Measurements from ENCODE around the gene TNFRSF19.
"Not testable (repeated sequence)": the region's sequence is repeated elsewhere in the genome, so short reads cannot be mapped to it uniquely, and the experiment has no call there.

The TNFRSF19 gene

GRCh38 chr13:23654111-23655110 lies 84.2 kb downstream of the TNFRSF19 start:
- no peak for DNase-seq (ENCODE audit: low read depth in 2 of 2)

GRCh38 chr13:23655321-23655720 lies 85.1 kb downstream of the TNFRSF19 start:
- no peak for DNase-seq (ENCODE audit: low read depth in 2 of 2)

GRCh38 chr13:23656637-23657371 lies 86.6 kb downstream of the TNFRSF19 start:
- no peak for DNase-seq (ENCODE audit: low read depth in 2 of 2)

- no peak for DNase-seq (ENCODE audit: low read depth in 2 of 2)
These were observed 88.8 kb downstream of the TNFRSF19 start for GRCh38 chr13:23658929-23659541.

- DNase-seq (ENCODE audit: low read depth in 2 of 2), result no peak
These were observed 90.0 kb downstream of the TNFRSF19 start for GRCh38 chr13:23660249-23660648.

- DNase-seq (ENCODE audit: low read depth in 2 of 2), result no peak
These were observed 96.4 kb downstream of the TNFRSF19 start for GRCh38 chr13:23666582-23666981.

- DNase-seq (ENCODE audit: low read depth in 2 of 2), result no peak
These were observed 97.5 kb downstream of the TNFRSF19 start for GRCh38 chr13:23667750-23668149.

GRCh38 chr13:23668562-23668961 lies 98.3 kb downstream of the TNFRSF19 start:
- DNase-seq (ENCODE audit: low read depth in 2 of 2), result no peak

GRCh38 chr13:23670793-23671192 lies 100.6 kb downstream of the TNFRSF19 start:
- DNase-seq (ENCODE audit: low read depth in 2 of 2), result no peak

- no peak for DNase-seq (ENCODE audit: low read depth in 2 of 2)
These were observed 101.2 kb downstream of the TNFRSF19 start for GRCh38 chr13:23671377-23671776.

- DNase-seq (ENCODE audit: low read depth in 2 of 2), result no peak
These were observed 101.7 kb downstream of the TNFRSF19 start for GRCh38 chr13:23671897-23672296.

- no peak for DNase-seq (ENCODE audit: low read depth in 2 of 2)
These were observed 102.4 kb downstream of the TNFRSF19 start for GRCh38 chr13:23672616-23673015.

GRCh38 chr13:23673354-23673753 lies 103.1 kb downstream of the TNFRSF19 start:
- DNase-seq (ENCODE audit: low read depth in 2 of 2), result no peak

- DNase-seq (ENCODE audit: low read depth in 2 of 2), result no peak
These were observed 103.8 kb downstream of the TNFRSF19 start for GRCh38 chr13:23673867-23674605.

GRCh38 chr13:23674795-23675640 lies 104.8 kb downstream of the TNFRSF19 start:
- no peak for DNase-seq (ENCODE audit: low read depth in 2 of 2)

GRCh38 chr13:23677679-23678288 lies 107.6 kb downstream of the TNFRSF19 start:
- DNase-seq (ENCODE audit: low read depth in 2 of 2), result not testable (repeated sequence)

GRCh38 chr13:23678795-23679194 lies 108.6 kb downstream of the TNFRSF19 start:
- DNase-seq (ENCODE audit: low read depth in 2 of 2), result no peak

GRCh38 chr13:23679220-23679619 lies 109.0 kb downstream of the TNFRSF19 start:
- DNase-seq (ENCODE audit: low read depth in 2 of 2), result no peak

- no peak for DNase-seq (ENCODE audit: low read depth in 2 of 2)
These were observed 110.8 kb downstream of the TNFRSF19 start for GRCh38 chr13:23680845-23681669.

Data from activated CD4-positive, alpha-beta T cell treated with anti-CD3 and anti-CD28 coated beads for 24 hours (primary cell).